K562 (cell line): Measurements from ENCODE around the gene LAMA5. TPM values are rescaled to one million over a fixed set of nuclear protein-coding genes. Genes with fewer than 3 reads are reported as not detected.

ENCODE experiments used
- ATAC-seq: fragments of 200-7000 bp; cut with Tn5 transposase; 3 replicates; pipeline ENCODE4 v1.9.1; 2020; ENCODE audit warnings: moderate library complexity
- BruUV-seq: library from RNA; stranded (reverse); fragments of 400-500 nt; replicated peaks from 2 replicates; lab custom pipeline; 2021; lab: Mats Ljungman, UMichigan
- CTCF ChIA-PET: fragments of 300-600 bp; formaldehyde crosslinking; extraction: SDS; loops from one replicate; lab custom pipeline; 2021; ENCODE audit warnings: low intra/inter-chr PET ratio; lab: Yijun Ruan, JAX
- POLR2A ChIA-PET: fragments of 300-600, 350-650 bp; sonication (Branson Sonifier 250); formaldehyde crosslinking; extraction: SDS; loops from one replicate; lab custom pipeline; 2021; ENCODE audit warnings: antibody characterized with exemption, inconsistent platforms; lab: Yijun Ruan, JAX
- DNase-seq, 4 experiments: peaks; one replicate each; pipeline versions ENCODE4 v3.0.0 to v3.0.0-alpha.2; 2011 to 2018; ENCODE audit warnings: low spot score in 3 of 4, mixed read lengths in 3 of 4; ENCODE audit errors: extremely low read depth in 1 of 4
- FAIRE-seq: peaks from 2 replicates; lab custom pipeline; 2011; peaks lifted over from hg19 to GRCh38; lab: Jason Lieb, UNC
- H2AFZ ChIP-seq: 2 replicates; pipeline ENCODE4 v1.6.0; 2011; ENCODE audit warnings: low read depth, low read length, control low read depth, inconsistent platforms
- H3K27ac ChIP-seq: fragments of 200-600 bp; 3 replicates; pipeline ENCODE4 v1.8.0; 2011; ENCODE audit warnings: low read depth, mild to moderate bottlenecking, control low read depth, inconsistent platforms, low read length, moderate library complexity, mixed read lengths; ENCODE audit errors: extremely low read depth
- H3K27me3 ChIP-seq, 2 experiments: fragments of 300-600 bp in 1 of 2; 2 replicates in 1 of 2; 3 replicates in 1 of 2; pipeline versions ENCODE4 v1.6.0 to v1.8.0; 2011; ENCODE audit warnings: inconsistent platforms in 2 of 2, low read length in 2 of 2, mild to moderate bottlenecking in 1 of 2, mixed read lengths in 1 of 2, moderate library complexity in 1 of 2; ENCODE audit not compliant: control insufficient read depth in 2 of 2, insufficient read depth in 2 of 2
- H3K36me3 ChIP-seq: fragments of 300-600 bp; 3 replicates; pipeline ENCODE4 v1.8.0; 2011; ENCODE audit warnings: mild to moderate bottlenecking, low read length, inconsistent platforms; ENCODE audit not compliant: control insufficient read depth, insufficient read depth
- H3K4me1 ChIP-seq, 2 experiments: fragments of 200-600 bp in 1 of 2; replicated peaks in 1 of 2; 2 replicates in 1 of 2; 3 replicates in 1 of 2; pipeline versions ENCODE4 v1.5.1 to v1.8.0; 2011; ENCODE audit warnings: inconsistent platforms in 2 of 2, low read length in 2 of 2, mild to moderate bottlenecking in 1 of 2, mixed read lengths in 1 of 2, moderate library complexity in 1 of 2; ENCODE audit not compliant: control insufficient read depth in 2 of 2, insufficient read depth in 2 of 2
- H3K4me2 ChIP-seq: 2 replicates; pipeline ENCODE4 v1.6.1; 2011; ENCODE audit warnings: low read length, control low read depth, inconsistent platforms, mixed read lengths; ENCODE audit not compliant: insufficient read depth
- H3K4me3 ChIP-seq: fragments of 200-600 bp; sonication (generic), shearing (Covaris generic); 2 replicates; pipeline ENCODE4 v1.5.1; 2016; ENCODE audit warnings: control low read depth, inconsistent platforms
- H3K79me2 ChIP-seq: fragments of 200-600 bp; 3 replicates; pipeline ENCODE4 v1.8.0; 2011; ENCODE audit warnings: low read length, inconsistent platforms; ENCODE audit not compliant: control insufficient read depth, insufficient read depth
- H3K9ac ChIP-seq, 2 experiments: 2 replicates each; pipeline versions ENCODE4 v1.6.0 to v1.6.1; 2011; ENCODE audit warnings: low read depth in 2 of 2, low read length in 2 of 2, control low read depth in 1 of 2, inconsistent platforms in 1 of 2, mild to moderate bottlenecking in 1 of 2, mixed read lengths in 1 of 2; ENCODE audit not compliant: insufficient read depth in 1 of 2
- H3K9me1 ChIP-seq: one replicate; pipeline ENCODE4 v1.6.0; 2011; ENCODE audit warnings: inconsistent platforms, mild to moderate bottlenecking, low read length, moderate library complexity; ENCODE audit not compliant: control insufficient read depth, insufficient read depth
- H3K9me3 ChIP-seq: replicated peaks from 2 replicates; pipeline ENCODE4 v1.5.1; 2011; ENCODE audit warnings: low read depth, low read length, inconsistent platforms; ENCODE audit not compliant: control insufficient read depth, insufficient read depth
- H4K20me1 ChIP-seq: replicated peaks from 2 replicates; pipeline ENCODE4 v1.6.1; 2011; ENCODE audit warnings: low read length, inconsistent platforms, mixed read lengths; ENCODE audit not compliant: control insufficient read depth, insufficient read depth
- WGBS: fragments of 100-300 bp; shearing (Covaris generic); methylation state at CpG from one replicate; pipeline ENCODE4 v1.1.6; 2016; ENCODE audit warnings: low coverage, mixed read lengths; ENCODE audit not compliant: insufficient coverage; ENCODE audit errors: missing lambda C conversion rate; 5-methylcytosine and 5-hydroxymethylcytosine counted together
- in situ Hi-C: fragments of 300-500 bp; cut with MboI; formaldehyde crosslinking; loops from 4 replicates; pipeline ENCODE4 v1.15.0; 2018; ENCODE audit warnings: inconsistent platforms, mixed read lengths
- intact Hi-C: fragments of 100-400 bp; cut with micrococcal nuclease; formaldehyde crosslinking; loops from 2 replicates; pipeline ENCODE4 v1.14.2; 2022
- polyA plus RNA-seq, 8 experiments: library from polyadenylated mRNA; depleted of rRNA in 4 of 8; stranded (reverse) in 5 of 8; unstranded in 3 of 8; fragments of >200 nt; fragmentation: Nextera tagmentation in 2 of 8; fragmentation: Illumina TruSeq in 1 of 8; extraction: Ambion mirVana in 2 of 8; extraction: Trizol in 1 of 8; gene quantifications; 2 replicates each; pipeline versions ENCODE4 v1.2.1 to v1.2.3, GENCODE V29; 2011 to 2014; ENCODE audit warnings: inconsistent platforms in 1 of 8, missing spikeins in 1 of 8
- total RNA-seq, 7 experiments: library from RNA; depleted of rRNA in 6 of 7; stranded (reverse); fragments of >200 nt in 6 of 7; fragmentation: Illumina TruSeq in 2 of 7; extraction: Trizol in 2 of 7; gene quantifications; 2 replicates each; pipeline versions ENCODE4 v1.2.1 to v1.2.3, GENCODE V29; 2011 to 2021; ENCODE audit warnings: low replicate concordance in 1 of 7
- TF ChIP-seq, protein P1 (sequence below): fragments of 450-650 bp; IDR thresholded peaks from 2 replicates; pipeline ENCODE4 v1.6.1; 2017; ENCODE audit warnings: antibody characterized with exemption
- TF ChIP-seq, protein P2 (sequence below), 3 experiments: IDR thresholded peaks in 2 of 3; conservative IDR thresholded peaks in 1 of 3; 2 replicates each; pipeline ENCODE4 v1.5.1; 2011 to 2012; ENCODE audit warnings: low read length in 3 of 3, mild to moderate bottlenecking in 3 of 3, control low read depth in 2 of 3, improper control_type of control experiment in 1 of 3, inconsistent platforms in 1 of 3, low read depth in 1 of 3, mixed read lengths in 1 of 3, moderate library complexity in 1 of 3; ENCODE audit not compliant: insufficient read depth in 2 of 3

Gene LAMA5
- total and polyA plus RNA-seq, 9 of the 15 experiments (the other 6 are each of a cell fraction or from before 2014, with no cell fraction given), result 0.31 to 101 (median 7.8) TPM

DNA sequence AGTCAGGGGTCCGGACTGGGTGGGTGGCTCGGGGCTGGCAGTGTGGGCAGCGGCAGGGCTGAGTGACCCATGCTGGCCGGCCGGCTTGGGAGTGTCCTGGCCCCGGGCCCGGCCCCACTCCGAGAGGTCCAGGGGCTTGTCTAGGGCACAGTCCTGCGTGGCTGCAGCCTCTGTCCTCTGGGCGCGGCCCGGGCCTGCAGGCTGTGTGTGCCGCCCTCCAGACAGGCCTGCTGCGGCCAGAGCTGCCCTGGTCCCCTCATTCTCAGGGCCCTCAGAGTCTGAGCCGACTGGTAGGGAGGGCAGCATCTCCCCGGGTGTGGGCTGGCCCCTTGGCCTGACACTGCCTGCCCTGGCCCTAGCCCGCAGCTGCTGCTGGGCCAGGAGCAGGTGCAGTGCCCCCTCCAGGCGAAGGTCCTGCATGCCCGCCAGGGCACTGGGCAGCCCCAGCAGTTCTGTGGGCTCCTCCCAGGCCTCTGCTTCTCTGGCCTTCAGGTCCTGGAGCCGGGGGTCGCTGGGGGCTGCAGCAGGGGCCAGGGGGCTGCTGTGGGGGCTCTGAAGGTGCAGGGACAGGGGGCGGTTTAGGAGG, 46.9 kb upstream of the LAMA5 start:
- ATAC-seq, result no peak
- TF ChIP-seq, protein P1, sequence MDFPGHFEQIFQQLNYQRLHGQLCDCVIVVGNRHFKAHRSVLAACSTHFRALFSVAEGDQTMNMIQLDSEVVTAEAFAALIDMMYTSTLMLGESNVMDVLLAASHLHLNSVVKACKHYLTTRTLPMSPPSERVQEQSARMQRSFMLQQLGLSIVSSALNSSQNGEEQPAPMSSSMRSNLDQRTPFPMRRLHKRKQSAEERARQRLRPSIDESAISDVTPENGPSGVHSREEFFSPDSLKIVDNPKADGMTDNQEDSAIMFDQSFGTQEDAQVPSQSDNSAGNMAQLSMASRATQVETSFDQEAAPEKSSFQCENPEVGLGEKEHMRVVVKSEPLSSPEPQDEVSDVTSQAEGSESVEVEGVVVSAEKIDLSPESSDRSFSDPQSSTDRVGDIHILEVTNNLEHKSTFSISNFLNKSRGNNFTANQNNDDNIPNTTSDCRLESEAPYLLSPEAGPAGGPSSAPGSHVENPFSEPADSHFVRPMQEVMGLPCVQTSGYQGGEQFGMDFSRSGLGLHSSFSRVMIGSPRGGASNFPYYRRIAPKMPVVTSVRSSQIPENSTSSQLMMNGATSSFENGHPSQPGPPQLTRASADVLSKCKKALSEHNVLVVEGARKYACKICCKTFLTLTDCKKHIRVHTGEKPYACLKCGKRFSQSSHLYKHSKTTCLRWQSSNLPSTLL, result no peak
- TF ChIP-seq, protein P2, sequence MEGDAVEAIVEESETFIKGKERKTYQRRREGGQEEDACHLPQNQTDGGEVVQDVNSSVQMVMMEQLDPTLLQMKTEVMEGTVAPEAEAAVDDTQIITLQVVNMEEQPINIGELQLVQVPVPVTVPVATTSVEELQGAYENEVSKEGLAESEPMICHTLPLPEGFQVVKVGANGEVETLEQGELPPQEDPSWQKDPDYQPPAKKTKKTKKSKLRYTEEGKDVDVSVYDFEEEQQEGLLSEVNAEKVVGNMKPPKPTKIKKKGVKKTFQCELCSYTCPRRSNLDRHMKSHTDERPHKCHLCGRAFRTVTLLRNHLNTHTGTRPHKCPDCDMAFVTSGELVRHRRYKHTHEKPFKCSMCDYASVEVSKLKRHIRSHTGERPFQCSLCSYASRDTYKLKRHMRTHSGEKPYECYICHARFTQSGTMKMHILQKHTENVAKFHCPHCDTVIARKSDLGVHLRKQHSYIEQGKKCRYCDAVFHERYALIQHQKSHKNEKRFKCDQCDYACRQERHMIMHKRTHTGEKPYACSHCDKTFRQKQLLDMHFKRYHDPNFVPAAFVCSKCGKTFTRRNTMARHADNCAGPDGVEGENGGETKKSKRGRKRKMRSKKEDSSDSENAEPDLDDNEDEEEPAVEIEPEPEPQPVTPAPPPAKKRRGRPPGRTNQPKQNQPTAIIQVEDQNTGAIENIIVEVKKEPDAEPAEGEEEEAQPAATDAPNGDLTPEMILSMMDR (IDR thresholded peaks at IDR 0.05 in 2 of 3, conservative IDR thresholded peaks at IDR 0.05 in 1 of 3; ENCODE audit: insufficient read depth in 2 of 3, low read depth in 1 of 3, low read length in 3 of 3), result peak in 1 of 3 experiments; percentile 28; a peak in 1 of 6 replicates
- POLR2A ChIA-PET, result interaction anchor here (0.6 to 1.0 kb wide), 3 partner anchors 14 to 17 kb away, joined by 3 read pairs; partner anchors contain the start of gene RBBP8NL

More for the DNA sequence above, 46.9 kb upstream of the LAMA5 start:
- Histone ChIP-seq H3K9me3 (no peaks in the 10 kb centered on the region), H3K9me1 (peaks cover 3% of the 10 kb centered on the region), H4K20me1 (0 out of 2 replicates have a peak, but pooled peaks cover 6% of the 10 kb centered on the region), H3K79me2 (no peaks in the 10 kb centered on the region), H3K27ac (no peak overlapping the region), H3K36me3 (no peaks in the 10 kb centered on the region), H3K4me2 (no peak overlapping the region), H3K4me3 (no peak overlapping the region), H3K9ac (no peak overlapping the region; a peak in 1 of 4 replicates), H2AFZ (no peak overlapping the region), H3K27me3 (peaks cover 10 to 31% of the 10 kb centered on the region in 2 experiments; a peak in 4 of 5 replicates), H3K4me1 (peaks cover 9 to 90% of the 10 kb centered on the region in 2 experiments; a peak in 4 of 5 replicates)
- CTCF ChIA-PET, result no interaction called here
- intact Hi-C loops (no loop called here), in situ Hi-C loops (loop anchor here (10.0 kb wide), 1 partner anchor 201 kb away; no protein-coding TSS in a partner anchor)
- 33% methylated on average over 15 of the region's 22 CpGs for WGBS
- FAIRE-seq (no peak), DNase-seq (no peak)
- no TSS peak for BruUV-seq
